Lung microvascular endothelial cell (primary cell): ENCODE measurements around the gene ALOX15. TPM values are rescaled to one million over a fixed set of nuclear protein-coding genes. Genes with fewer than 3 reads are reported as not detected.
A peak's percentile ranks its signal among the peaks of the same experiment; 100 is the strongest.
"Not testable (repeated sequence)": the region's sequence is repeated elsewhere in the genome, so short reads cannot be mapped to it uniquely, and the experiment has no call there.

ENCODE experiments used
- DNase-seq, 2 donors: peaks; one replicate each; pipeline versions ENCODE4 v3.0.0 to v3.0.0-alpha.2; 2010; ENCODE audit warnings: low read depth in 2 of 2
- total RNA-seq: library from RNA; depleted of rRNA; stranded (reverse); fragments of >200 nt; gene quantifications from 2 replicates; pipeline ENCODE4 v1.2.1, GENCODE V29; 2014

Gene ALOX15
- total RNA-seq, 1 donor from 2014 or later: not detected

DNA sequence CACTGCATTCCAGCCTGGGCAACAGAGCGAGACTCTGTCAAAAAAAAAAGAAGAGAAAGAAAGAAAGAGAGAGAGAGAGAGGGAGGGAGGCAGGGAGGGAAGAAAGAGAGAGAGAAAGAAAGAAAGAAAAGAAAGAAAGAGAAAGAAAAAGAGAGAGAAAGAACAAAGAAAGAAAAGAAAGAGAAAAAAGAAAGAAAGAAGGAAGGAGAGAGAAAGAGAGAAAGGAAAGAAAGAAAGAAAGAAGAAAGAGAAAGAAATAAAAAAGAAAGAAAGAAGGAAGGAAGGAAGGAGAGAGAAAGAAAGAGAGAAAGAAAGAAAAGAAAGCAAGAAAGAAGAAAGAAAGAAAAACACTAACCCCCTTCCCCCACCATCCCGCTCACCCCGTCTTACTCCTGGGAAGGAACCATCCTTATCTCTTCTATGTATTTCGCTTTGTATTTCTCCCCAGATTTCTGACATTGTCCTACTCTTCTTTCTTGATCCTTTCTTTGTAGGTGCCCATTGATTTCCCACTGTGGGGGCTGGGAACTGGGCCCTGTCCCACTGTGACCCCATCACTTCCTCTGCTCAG lies 20.9 kb downstream of the ALOX15 start:
- no peak for DNase-seq

DNA sequence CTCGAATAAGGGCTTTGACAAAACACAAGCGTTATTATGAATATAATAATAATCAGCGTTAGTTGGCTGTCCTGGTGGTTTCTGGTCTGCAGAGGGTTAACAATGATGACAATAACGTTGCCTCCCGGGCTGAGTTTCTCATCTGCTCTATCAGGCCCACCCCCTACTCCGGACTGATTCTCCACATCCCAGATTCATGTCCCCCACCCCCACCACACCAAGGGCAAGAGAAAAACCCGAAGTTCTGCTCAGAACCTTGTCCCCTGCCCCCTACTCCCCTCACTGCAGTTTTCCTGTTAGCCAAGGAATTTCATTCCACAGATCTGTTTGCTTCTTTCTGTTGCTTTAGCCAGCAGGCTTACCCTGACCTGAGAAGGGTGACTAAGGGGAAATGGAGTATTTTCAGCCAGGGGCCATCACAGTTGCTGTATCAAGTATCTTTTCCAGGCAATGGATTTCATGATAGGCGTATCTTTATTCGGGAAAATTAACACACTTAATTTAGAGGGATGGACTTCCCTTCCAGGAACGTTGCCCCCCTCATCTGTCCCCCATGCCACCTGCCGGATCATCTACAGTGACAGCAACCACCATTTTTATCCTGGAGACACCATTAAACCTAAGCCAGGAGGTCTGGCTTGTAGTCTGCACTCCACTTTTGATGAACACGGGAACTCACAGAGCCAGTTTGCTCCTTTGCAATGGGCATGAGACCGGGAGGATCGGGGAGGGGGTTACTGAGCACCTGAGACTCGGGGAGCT lies 23.7 kb downstream of the ALOX15 start:
- DNase-seq: no peak

DNA sequence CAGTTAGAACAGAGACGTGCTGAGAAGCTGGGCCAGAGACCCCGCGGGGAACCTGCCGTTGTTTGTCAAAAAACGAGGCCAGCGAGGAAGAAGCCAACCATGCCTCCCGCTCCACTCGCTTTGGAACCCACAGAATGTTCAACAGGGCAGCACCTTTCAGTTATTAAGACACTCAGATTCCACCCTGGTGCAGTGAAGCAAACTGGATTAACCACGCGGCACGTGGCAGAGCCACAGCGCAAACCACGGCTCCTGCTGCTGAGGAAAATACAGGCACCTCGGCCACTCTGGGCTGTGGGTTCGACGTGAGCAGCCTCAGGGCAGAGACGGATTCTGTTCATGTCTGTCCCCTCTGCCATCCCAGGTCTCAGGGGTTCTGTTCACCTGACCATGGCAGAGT lies 24.4 kb downstream of the ALOX15 start:
- DNase-seq: no peak

DNA sequence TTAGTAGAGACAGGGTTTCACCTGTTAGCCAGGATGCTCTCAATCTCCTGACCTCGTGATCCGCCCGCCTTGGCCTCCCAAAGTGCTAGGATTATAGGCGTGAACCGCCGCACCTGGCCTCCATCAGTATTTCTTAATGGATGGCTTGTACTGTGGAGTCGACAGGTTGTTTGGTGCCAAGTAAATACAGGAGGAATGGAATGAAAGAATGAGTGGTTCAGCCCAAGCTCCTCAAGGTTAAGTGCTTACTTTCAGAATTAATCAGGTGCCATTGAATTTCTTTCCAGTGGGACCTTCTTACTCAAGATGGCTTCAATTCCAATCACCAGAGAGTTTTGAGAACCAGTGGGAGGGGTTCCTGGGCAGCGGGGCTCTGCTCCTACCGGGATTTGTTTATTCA lies 25.0 kb downstream of the ALOX15 start:
- DNase-seq: no peak

GRCh38 chr17:4610656-4611055 lies 30.8 kb downstream of the ALOX15 start:
- no peak for DNase-seq

DNA sequence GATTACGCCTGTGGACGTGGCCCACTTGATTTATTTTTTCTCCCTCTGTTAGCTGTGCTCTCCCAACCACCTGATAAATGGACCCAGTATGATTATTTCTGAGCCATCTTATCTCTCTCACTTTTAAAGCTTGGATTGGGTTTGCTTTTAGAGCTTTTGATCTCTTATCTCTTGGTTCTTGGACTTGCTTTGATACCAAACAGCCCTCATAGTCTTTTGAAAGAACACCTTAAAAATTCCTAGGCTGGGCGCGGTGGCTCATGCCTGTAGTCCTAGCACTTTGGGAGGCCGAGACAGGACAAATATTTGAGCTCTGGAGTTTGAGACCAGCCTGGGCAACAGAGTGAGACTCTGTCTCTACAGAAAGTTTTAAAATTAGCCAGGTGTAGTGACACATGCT lies 31.3 kb downstream of the ALOX15 start:
- no peak for DNase-seq

DNA sequence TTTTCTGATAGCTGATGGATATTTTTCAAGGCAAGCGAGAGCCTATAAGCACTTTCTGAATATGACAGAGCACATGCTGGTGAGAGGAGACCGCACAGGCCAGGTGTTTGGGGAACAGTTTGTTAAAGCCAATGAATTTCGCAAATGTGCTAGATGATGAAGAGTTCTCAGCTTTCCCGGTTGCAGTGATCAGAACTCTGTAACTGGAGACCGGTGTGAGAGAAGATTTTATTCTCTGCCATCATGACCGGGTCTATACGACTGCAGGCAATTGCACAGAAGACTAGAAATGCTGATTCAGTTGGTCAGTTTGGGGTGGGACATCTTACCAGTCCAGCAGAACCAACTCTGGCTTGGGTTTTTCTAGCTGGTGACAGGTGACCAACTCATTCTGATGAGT lies 31.7 kb downstream of the ALOX15 start:
- DNase-seq: no peak

GRCh38 chr17:4607773-4608187 lies 33.7 kb downstream of the ALOX15 start:
- peak in 1 of 2 donors; percentile 43 for DNase-seq

GRCh38 chr17:4607261-4607741 lies 34.2 kb downstream of the ALOX15 start:
- DNase-seq: no peak

GRCh38 chr17:4605826-4606225 lies 35.7 kb downstream of the ALOX15 start:
- no peak for DNase-seq

- not testable (repeated sequence) for DNase-seq
These were observed 36.7 kb downstream of the ALOX15 start for GRCh38 chr17:4604736-4605135.

- DNase-seq: no peak
These were observed 37.3 kb downstream of the ALOX15 start for GRCh38 chr17:4604111-4604644.

GRCh38 chr17:4602041-4602440 lies 39.4 kb downstream of the ALOX15 start:
- no peak for DNase-seq

DNA sequence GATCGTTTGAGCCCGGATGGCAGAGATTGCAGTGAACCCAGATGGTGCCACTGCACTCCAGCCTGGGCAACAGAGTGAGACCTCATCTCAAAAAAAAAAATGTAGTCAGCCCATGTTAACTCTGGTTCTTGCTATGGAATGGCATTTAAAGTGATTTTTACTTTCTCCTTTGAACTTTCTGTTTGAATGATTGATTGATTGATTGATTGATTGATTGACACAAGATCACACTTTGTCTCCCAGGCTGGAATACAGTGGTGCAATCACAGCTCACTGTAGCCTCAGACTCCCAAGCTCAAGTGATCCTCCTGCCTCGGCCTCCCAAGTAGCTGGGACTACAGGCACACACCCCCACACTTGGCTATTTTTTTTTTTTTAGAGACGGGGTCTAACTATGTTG lies 40.2 kb downstream of the ALOX15 start:
- no peak for DNase-seq

DNA sequence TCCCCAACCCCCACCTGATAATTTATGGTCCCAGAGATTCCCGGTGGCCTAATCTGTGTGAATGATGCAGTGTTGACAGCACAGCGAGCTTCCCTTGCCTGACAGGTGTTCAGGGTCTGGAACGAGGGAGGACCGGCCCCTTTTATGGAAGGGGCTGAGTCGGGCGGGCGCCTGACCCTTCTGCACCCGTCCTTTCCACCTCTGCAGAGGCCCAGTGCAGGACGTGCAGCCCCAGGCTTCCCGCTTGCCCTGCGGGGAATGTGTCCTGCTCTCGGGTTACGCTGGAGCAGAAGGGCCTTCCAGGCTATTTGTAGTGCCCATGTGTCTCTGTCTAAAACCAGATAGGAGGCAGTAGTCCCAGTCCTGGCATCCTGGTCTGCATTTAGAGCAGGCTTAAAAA lies 40.9 kb downstream of the ALOX15 start:
- no peak for DNase-seq

- no peak for DNase-seq
These were observed 41.8 kb downstream of the ALOX15 start for GRCh38 chr17:4599505-4600281.

DNA sequence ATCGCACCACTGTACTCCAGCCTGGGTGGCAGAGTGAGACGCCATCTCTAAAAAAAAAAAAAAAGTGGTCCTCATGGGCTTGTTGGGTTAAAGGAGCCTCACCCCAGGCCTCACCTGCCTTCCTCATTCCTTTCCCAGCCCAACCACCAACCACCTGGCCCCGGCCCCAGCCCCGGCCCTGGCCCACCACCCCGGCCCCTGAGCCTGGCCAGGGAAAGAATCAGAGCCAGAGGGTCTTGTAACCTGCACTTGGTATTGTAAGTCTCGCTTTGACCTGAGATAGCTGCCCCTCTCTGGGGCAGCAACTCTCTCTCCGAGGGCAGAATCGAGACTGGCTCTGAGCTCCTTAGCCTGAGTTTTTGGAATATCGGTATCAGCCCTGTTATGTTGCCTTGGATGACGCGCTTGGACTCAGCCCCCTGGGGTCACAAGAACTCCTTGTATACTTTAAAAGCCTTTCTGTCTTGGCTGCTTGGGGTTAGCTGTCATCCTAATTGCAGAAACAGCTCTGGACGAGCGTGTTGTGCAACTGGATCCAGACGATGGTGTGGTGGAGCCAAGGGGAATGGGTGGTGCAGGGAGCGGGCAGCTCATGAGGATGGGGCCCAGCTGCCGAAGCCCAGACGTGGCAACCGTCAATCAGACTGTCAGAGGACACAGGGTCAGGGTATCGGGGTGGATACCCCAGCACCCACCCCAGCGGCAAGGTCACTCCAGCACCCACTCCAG lies 42.5 kb downstream of the ALOX15 start:
- DNase-seq: no peak

- no peak for DNase-seq
These were observed 43.5 kb downstream of the ALOX15 start for GRCh38 chr17:4597975-4598374.

DNA sequence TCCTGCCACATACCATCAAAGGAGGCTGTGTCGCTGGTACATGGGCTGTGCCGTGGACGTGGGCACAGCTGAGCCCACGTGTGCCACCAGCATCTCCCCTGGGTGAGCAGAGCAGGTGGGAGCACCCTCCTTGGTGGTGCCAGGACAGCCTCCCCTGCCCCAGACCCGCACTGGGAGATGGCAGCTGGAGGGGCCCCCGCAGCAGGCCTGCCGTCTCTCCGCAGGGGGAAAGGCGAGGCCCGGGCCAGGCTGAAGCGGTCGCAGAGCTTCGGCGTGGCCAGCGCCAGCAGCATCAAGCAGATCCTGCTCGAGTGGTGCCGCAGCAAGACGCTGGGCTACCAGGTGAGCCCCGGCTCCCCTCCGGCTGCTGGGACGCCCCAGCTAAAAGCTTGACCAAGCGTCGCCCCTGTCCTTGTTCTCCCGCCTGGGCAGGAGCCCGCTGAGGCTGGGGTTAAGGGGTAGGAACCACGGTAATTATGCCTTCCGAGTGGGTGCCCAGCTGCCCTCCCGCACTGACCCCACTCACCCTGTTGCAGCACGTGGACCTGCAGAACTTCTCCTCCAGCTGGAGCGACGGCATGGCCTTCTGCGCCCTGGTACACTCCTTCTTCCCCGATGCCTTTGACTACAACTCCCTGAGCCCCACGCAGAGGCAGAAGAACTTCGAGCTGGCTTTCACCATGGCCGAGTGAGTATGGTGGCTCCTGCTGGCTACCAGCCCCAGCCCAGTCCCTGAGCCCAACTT lies 44.7 kb downstream of the ALOX15 start:
- DNase-seq: no peak

DNA sequence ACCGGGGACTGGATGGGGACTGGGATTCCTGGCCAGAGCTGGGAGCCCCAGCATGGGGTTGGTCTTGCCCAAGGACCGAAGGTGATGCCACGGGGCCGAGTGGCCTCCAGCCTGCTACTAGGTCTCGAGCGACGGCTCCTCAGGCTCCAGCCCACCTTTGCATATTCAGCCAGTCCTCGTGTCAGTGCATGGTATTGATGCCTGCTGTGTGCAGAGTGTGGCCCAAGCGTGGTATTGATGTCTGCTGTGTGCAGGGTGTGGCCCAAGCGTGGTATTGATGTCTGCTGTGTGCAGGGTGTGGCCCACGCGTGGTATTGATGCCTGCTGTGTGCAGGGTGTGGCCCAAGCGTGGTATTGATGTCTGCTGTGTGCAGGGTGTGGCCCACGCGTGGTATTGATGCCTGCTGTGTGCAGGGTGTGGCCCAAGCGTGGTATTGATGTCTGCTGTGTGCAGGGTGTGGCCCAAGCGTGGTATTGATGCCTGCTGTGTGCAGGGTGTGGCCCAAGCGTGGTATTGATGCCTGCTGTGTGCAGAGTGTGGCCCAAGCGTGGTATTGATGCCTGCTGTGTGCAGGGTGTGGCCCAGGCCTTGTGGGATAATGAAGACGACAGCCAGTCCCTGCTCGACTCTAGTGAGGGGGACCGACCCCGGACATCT lies 45.7 kb downstream of the ALOX15 start:
- not testable (repeated sequence) for DNase-seq
